ENCODE results near the gene CDC42SE1. TPM values are rescaled to one million over a fixed set of nuclear protein-coding genes. Genes with fewer than 3 reads are reported as not detected.
A peak's percentile ranks its signal among the peaks of the same experiment; 100 is the strongest.

CDC42SE1 gene
- total and polyA plus RNA-seq, 9 of the 15 experiments (the other 6 are each of a cell fraction or from before 2014, with no cell fraction given): 78.1 to 189 (median 114) TPM

- TF ChIP-seq, protein P1, sequence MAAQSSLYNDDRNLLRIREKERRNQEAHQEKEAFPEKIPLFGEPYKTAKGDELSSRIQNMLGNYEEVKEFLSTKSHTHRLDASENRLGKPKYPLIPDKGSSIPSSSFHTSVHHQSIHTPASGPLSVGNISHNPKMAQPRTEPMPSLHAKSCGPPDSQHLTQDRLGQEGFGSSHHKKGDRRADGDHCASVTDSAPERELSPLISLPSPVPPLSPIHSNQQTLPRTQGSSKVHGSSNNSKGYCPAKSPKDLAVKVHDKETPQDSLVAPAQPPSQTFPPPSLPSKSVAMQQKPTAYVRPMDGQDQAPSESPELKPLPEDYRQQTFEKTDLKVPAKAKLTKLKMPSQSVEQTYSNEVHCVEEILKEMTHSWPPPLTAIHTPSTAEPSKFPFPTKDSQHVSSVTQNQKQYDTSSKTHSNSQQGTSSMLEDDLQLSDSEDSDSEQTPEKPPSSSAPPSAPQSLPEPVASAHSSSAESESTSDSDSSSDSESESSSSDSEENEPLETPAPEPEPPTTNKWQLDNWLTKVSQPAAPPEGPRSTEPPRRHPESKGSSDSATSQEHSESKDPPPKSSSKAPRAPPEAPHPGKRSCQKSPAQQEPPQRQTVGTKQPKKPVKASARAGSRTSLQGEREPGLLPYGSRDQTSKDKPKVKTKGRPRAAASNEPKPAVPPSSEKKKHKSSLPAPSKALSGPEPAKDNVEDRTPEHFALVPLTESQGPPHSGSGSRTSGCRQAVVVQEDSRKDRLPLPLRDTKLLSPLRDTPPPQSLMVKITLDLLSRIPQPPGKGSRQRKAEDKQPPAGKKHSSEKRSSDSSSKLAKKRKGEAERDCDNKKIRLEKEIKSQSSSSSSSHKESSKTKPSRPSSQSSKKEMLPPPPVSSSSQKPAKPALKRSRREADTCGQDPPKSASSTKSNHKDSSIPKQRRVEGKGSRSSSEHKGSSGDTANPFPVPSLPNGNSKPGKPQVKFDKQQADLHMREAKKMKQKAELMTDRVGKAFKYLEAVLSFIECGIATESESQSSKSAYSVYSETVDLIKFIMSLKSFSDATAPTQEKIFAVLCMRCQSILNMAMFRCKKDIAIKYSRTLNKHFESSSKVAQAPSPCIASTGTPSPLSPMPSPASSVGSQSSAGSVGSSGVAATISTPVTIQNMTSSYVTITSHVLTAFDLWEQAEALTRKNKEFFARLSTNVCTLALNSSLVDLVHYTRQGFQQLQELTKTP (IDR thresholded peaks at IDR 0.05; ENCODE audit: low read depth in 1 of 2, partially characterized antibody in 2 of 2): peak; percentile 28 to 93
- TF ChIP-seq ZNF518B (CRISPR knock-in tag; IDR thresholded peaks at IDR 0.05): no peak
- peak; percentile 90 for TF ChIP-seq HNRNPLL (IDR thresholded peaks at IDR 0.05; ENCODE audit: low read depth, low read length, poor library complexity, severe bottlenecking)
- TF ChIP-seq ZNF146 (CRISPR knock-in tag; IDR thresholded peaks at IDR 0.05; ENCODE audit: unreplicated experiment): no peak
- no peak; the same call in 1 of the 2 replicates for TF ChIP-seq TAF7 (tag; IDR thresholded peaks at IDR 0.05)
- no peak for TF ChIP-seq MAFG (tag; conservative IDR thresholded peaks at IDR 0.05)
- peak; percentile 84 for TF ChIP-seq POLR2G (IDR thresholded peaks at IDR 0.05; ENCODE audit: low read depth, low read length)
- TF ChIP-seq PML (IDR thresholded peaks at IDR 0.05; ENCODE audit: low read length): no peak
- 0 out of 2 replicates have a peak, but pooled peaks have one; percentile 20 for TF ChIP-seq MTA2 (IDR thresholded peaks at IDR 0.05; ENCODE audit: low read depth)
- TF ChIP-seq, protein P2, sequence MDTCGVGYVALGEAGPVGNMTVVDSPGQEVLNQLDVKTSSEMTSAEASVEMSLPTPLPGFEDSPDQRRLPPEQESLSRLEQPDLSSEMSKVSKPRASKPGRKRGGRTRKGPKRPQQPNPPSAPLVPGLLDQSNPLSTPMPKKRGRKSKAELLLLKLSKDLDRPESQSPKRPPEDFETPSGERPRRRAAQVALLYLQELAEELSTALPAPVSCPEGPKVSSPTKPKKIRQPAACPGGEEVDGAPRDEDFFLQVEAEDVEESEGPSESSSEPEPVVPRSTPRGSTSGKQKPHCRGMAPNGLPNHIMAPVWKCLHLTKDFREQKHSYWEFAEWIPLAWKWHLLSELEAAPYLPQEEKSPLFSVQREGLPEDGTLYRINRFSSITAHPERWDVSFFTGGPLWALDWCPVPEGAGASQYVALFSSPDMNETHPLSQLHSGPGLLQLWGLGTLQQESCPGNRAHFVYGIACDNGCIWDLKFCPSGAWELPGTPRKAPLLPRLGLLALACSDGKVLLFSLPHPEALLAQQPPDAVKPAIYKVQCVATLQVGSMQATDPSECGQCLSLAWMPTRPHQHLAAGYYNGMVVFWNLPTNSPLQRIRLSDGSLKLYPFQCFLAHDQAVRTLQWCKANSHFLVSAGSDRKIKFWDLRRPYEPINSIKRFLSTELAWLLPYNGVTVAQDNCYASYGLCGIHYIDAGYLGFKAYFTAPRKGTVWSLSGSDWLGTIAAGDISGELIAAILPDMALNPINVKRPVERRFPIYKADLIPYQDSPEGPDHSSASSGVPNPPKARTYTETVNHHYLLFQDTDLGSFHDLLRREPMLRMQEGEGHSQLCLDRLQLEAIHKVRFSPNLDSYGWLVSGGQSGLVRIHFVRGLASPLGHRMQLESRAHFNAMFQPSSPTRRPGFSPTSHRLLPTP (IDR thresholded peaks at IDR 0.05; ENCODE audit: borderline replicate concordance, extremely low read depth, insufficient read length): peak; percentile 99
- peak; percentile 91 for TF ChIP-seq FOXP1 (CRISPR knock-in tag; IDR thresholded peaks at IDR 0.05)
- no peak for TF ChIP-seq ZNF717 (CRISPR knock-in tag; IDR thresholded peaks at IDR 0.05)
These were observed 50.9 kb downstream of the CDC42SE1 start, which contains the start of gene PRUNE1 (continued) for GRCh38 chr1:151008244-151009205.

All from K562 (cell line).